ENCODE data around the gene EPN3.
A peak's percentile ranks its signal among the peaks of the same experiment; 100 is the strongest.

Gene EPN3

DNA sequence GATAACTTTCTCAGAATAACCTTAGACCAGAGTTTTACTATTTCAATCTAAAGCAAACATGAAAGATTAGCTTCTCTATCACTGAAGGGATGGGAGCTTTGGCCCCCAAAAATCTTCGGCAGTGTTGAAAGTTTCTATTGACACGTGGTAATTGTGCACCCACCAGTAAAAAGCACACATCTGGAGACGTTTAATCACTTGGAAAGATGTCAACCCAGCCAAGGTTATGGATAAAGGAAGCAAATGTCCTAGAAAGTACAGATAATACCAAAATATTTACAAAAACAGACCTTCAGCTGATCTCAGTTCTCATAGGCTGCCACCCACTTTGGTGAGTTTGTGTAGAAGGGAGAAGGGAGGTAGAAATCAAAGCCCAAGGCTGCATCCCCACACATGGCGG lies 19.0 kb upstream of the EPN3 start:
- DNase-seq: no peak

GRCh38 chr17:50514388-50514787 lies 18.1 kb upstream of the EPN3 start:
- DNase-seq: no peak

DNA sequence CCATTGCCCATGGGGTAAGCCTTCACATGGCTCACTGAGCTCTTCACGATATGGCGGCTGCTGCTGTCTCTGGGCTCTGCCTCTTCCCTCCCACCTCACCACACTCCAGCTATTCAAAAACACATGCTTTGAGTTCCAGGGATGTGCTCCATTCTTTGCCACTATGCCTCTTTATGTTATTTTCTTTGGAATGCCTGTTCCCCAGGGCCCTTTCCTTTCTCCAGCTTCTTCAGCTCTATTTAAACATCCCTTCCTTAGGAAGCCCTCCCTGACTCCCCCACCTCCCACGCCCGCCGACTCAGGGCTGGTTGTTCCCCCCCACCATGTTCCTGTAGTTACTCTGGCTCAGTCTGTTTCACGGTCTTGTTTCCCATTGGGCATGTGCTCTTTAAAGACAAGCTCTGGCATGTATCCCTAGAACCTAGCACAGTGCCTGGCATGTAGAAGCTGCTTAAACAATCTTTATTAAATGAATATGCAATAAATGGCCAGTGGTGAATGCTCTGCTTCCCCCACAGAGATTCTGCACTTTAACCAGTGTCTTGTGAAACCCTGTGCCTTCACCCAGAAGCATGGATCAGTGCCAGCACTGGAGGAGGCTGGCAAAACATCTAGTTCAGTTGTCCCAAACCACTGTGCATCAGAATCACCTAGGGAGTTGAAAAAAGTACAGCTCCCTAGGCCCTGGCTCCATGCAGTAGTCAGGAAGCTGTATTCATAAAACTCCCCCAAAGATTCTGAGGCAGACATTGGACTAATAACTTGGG lies 17.4 kb upstream of the EPN3 start:
- no peak for DNase-seq

GRCh38 chr17:50517011-50517410 lies 15.5 kb upstream of the EPN3 start:
- no peak for DNase-seq

- DNase-seq: no peak
These were observed 14.8 kb upstream of the EPN3 start for GRCh38 chr17:50517504-50518383.

GRCh38 chr17:50518384-50519023 lies 14.0 kb upstream of the EPN3 start:
- DNase-seq: no peak

- DNase-seq: no peak
These were observed 13.2 kb upstream of the EPN3 start for GRCh38 chr17:50519141-50519834.

- no peak for DNase-seq
These were observed 12.1 kb upstream of the EPN3 start for GRCh38 chr17:50520483-50520882.

- DNase-seq: no peak
These were observed 11.0 kb upstream of the EPN3 start for GRCh38 chr17:50521514-50521913.

- DNase-seq: no peak
These were observed 9.8 kb upstream of the EPN3 start for GRCh38 chr17:50522766-50523165.

GRCh38 chr17:50523208-50523607 lies 9.3 kb upstream of the EPN3 start:
- no peak for DNase-seq

DNA sequence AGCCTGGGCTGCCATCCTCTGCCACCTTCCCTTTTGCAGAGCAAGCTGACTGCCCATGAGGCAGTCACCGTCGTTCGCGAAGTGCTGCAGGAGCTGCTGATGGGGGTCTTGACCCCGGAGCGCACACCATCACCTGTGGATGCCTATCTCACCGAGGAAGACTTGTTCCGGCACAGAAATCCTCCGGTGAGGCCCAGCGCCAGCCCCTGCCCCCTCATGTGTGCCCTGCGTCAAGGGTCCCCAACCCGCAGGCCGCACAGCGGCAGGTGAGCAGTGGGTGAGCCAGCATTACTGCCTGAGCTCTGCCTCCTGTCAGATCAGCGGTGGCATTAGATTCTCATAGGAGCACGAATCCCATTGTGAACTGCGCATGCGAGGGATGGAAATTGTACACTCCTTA lies 7.7 kb upstream of the EPN3 start:
- DNase-seq: no peak

- DNase-seq: no peak
These were observed 5.3 kb upstream of the EPN3 start for GRCh38 chr17:50527155-50527762.

DNA sequence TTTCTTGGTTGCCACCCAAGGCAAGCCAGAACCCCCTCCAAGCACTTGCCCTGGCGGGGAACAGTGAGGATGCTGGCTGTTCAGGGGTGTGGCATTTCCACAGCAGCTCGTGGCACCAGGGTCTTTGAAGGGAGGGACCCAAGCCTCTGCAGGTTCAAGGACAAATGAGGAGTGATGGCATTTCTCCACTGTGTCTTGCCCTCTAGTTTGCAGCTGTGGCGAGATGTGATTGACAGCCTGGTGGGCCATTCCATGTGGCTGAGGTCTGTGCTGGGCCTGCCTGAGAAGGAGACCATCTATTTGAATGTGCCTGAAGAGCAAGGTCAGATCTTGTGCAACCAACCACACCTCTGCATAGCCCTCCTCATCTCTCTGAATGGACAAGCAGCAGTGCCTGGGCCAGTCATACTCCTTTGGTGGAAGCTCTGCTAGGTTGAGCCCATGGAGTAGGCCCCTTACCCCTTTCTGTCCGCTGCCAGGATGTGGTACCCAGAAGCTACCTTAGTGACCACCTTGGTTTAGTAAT lies 4.5 kb upstream of the EPN3 start:
- DNase-seq: no peak

DNA sequence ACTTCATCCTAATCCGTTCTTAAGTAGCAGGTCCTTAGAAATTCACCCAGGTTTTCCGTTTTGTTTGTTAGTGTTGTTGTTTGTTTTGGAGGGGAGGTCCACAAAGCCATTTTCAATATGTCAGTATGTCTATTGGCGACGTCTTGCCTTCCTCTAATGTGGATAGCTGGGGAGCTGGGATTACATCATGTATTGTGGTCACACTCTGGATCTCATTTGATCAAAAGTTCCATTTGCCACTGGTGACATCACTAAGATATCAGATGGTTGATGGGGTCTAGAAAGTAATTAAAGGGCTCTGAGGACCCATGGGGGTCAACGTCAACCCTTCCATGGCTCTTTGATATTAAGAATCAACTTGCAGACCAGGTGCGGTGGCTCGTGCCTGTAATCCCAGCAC lies 2.7 kb upstream of the EPN3 start:
- DNase-seq: no peak

GRCh38 chr17:50531428-50532025 lies 1.0 kb upstream of the EPN3 start:
- peak; percentile 39 for DNase-seq

DNA sequence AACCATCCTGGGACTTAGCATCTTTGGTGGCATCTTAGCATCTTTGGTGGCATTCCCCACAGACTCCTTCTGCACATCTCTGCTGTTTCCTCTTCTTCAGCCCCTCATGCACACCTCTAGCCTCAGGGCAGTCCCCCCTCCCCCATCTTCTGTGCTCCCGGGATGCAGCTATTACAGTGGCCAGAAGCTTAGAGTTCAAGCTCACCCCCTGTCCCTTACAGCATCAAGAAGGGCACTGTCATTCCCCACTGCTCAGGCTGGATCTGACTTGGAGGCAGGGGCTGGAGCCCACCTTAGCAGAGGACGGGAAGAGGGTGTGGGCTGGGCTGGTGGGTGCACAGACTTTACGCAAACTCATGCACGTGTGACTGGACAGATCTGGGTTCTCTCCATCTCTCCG lies 650 bp downstream of the EPN3 start:
- DNase-seq: no peak

- DNase-seq: peak; percentile 93
These were observed 1.2 kb downstream of the EPN3 start for GRCh38 chr17:50533720-50534148.

GRCh38 chr17:50534222-50534978 lies 1.9 kb downstream of the EPN3 start:
- peak; percentile 80 for DNase-seq

DNA sequence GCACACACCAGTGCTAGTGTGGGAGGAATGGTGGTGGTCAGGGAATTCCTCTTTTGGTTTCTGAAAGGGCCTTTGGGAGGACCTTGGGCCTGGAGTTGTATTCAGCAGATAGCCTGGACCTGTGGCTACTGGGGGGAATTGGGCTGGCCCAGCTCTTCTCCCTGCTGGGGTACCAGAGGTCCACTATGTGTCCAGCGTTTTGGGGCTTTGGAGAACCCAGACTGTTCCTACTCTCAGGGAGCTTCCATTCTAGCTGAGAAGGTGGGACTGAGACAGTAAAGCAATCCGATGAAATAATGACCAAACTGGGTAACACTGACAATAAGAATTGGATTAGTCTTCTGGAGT lies 2.4 kb downstream of the EPN3 start:
- no peak for DNase-seq

DNA sequence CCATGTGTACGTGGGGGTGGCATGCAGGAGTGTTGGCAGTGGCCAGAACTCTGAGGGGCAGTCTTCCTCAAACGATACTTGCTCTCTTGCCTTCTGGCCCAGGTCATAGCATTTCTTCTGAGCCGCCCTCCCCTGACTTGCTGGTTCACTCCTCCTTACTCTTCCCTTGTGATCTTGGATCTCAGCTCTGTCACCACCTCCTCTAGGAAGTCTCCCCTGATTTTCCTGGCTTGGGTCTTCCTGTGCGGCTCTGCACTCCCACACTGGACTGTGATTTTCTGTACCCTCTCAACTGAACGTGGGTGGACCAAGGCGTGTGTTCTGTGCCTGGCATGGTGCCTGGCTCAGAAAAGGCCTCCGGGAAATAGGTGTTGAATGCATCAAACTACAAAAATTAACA lies 2.9 kb downstream of the EPN3 start:
- DNase-seq: no peak
